Heart left ventricle (tissue), 16 donors: ENCODE measurements around the gene C21orf91. TPM values are rescaled to one million over a fixed set of nuclear protein-coding genes. Genes with fewer than 3 reads are reported as not detected.
A peak's percentile ranks its signal among the peaks of the same experiment; 100 is the strongest.

Source experiments
- ATAC-seq, 4 donors: fragments of 200-7000 bp; cut with Tn5 transposase; one replicate each; pipeline ENCODE4 v1.9.1; 2020 to 2022; ENCODE audit warnings: moderate library complexity in 4 of 4, mild to moderate bottlenecking in 3 of 4, moderate number of reproducible peaks in 1 of 4
- DNase-seq, 5 donors: peaks; one replicate each; pipeline ENCODE4 v3.0.0-alpha.2; 2020
- H3K27ac ChIP-seq, 12 donors: fragments of 200-600 bp; sonication (generic) in 4 of 12; one replicate each; pipeline versions ENCODE4 v1.5.0 to v1.8.0; 2016 to 2022; ENCODE audit warnings: mild to moderate bottlenecking in 2 of 12
- H3K27me3 ChIP-seq, 9 donors: fragments of 200-600 bp; sonication (generic) in 2 of 9; one replicate each; pipeline versions ENCODE4 v1.5.1 to v1.8.0; 2016 to 2022; ENCODE audit warnings: mild to moderate bottlenecking in 3 of 9
- H3K36me3 ChIP-seq, 9 donors: fragments of 200-600 bp; sonication (generic) in 2 of 9; one replicate each; pipeline versions ENCODE4 v1.5.0 to v1.8.0; 2018 to 2022; ENCODE audit warnings: mild to moderate bottlenecking in 2 of 9
- H3K4me1 ChIP-seq, 12 donors: fragments of 200-600 bp; sonication (generic) in 4 of 12; one replicate each; pipeline versions ENCODE4 v1.5.0 to v1.8.0; 2016 to 2022; ENCODE audit warnings: mild to moderate bottlenecking in 3 of 12
- H3K4me3 ChIP-seq, 12 donors: fragments of 200-600 bp; sonication (generic) in 4 of 12; one replicate each; pipeline versions ENCODE4 v1.5.0 to v1.8.0; 2017 to 2022; ENCODE audit warnings: mild to moderate bottlenecking in 9 of 12, moderate library complexity in 4 of 12
- H3K9me3 ChIP-seq, 12 donors: fragments of 200-600 bp; sonication (generic) in 4 of 12; one replicate each; pipeline versions ENCODE4 v1.5.0 to v1.8.0; 2016 to 2022; ENCODE audit warnings: mild to moderate bottlenecking in 1 of 12
- POLR2A ChIP-seq, 2 donors: fragments of 450-650 bp; IDR thresholded peaks; one replicate each; pipeline ENCODE4 v1.6.1; 2017; ENCODE audit warnings: antibody characterized with exemption in 2 of 2, mild to moderate bottlenecking in 2 of 2, moderate library complexity in 2 of 2
- WGBS, 4 donors: extraction: QIAGEN DNeasy Blood & Tissue Kit in 2 of 4; methylation state at CpG; one replicate each; pipeline versions ENCODE4 v1.1.5 to v1.1.7; 2013 to 2018; 5-methylcytosine and 5-hydroxymethylcytosine counted together
- intact Hi-C, 10 donors: fragments of 100-400 bp; cut with DNase I; formaldehyde crosslinking; loops; one replicate each; pipeline versions ENCODE4 v1.11.1 to v1.14.2; 2022
- polyA plus RNA-seq, 2 donors: library from polyadenylated mRNA; stranded (reverse); fragments of 200-250 nt; gene quantifications; one replicate each; pipeline ENCODE4 v1.2.3, GENCODE V29; 2013
- total RNA-seq, 9 donors: library from RNA; depleted of rRNA in 2 of 9; stranded (reverse); fragments of >200 nt in 2 of 9; fragmentation: NEBNext Ultra II Directional in 3 of 9; extraction: Animal tissue kit (Norgen Biotek cat#: 25700) in 3 of 9; gene quantifications; one replicate each; pipeline versions ENCODE4 v1.1.0 to v1.2.4, GENCODE V29; 2016 to 2023
- TF ChIP-seq, protein P1 (sequence below), 12 donors: fragments of 200-600 bp; sonication (generic) in 4 of 12; IDR thresholded peaks; one replicate each; pipeline versions ENCODE4 v1.5.0 to v1.8.0; 2018 to 2022; ENCODE audit warnings: antibody characterized with exemption in 12 of 12, mild to moderate bottlenecking in 5 of 12
- donor health status: ischemic (EF 13 %, LVEDD 7.1; RV severe dilation, severe dysfunction).
- donor health status: healthy with polysubstance abuse.
- donor health status: DM: no; HTN: yes; CAD: no.
- donor health status: DM: no; HTN: no; CAD: no.
- donor health status: ischemic (EF 25% LVEDD 6.9; RV normal size, moderate dysfunction).
- donor health status: ischemic (EF 25% LVEDD 5.7; RV mildly dilated, moderate dysfunction).
- donor health status: healthy.
- donor health status: DM: yes; HTN: yes; CAD: no.
- donor health status: ischemic (EF 35%, LVEDD 5.7; RV mildly dilated, moderate dysfunction).
- donor health status: nonischemic (EF 11% LVEDD 7.7; RV severe dilation, severe dysfunction).
- donor health status: DM: yes; HTN: yes; CAD: no.
- donor health status: PGD.
- donor health status: ischemic (EF 29% LVEDD 5.4; RV normal size, mild dysfunction).
- donor health status: nonischemic (EF 23%, LVEDD 6.1; RV moderate dilation, normal function).

C21orf91 gene
- total and polyA plus RNA-seq, 11 donors, result 2.2 to 21.2 (median 9.3) TPM

DNA sequence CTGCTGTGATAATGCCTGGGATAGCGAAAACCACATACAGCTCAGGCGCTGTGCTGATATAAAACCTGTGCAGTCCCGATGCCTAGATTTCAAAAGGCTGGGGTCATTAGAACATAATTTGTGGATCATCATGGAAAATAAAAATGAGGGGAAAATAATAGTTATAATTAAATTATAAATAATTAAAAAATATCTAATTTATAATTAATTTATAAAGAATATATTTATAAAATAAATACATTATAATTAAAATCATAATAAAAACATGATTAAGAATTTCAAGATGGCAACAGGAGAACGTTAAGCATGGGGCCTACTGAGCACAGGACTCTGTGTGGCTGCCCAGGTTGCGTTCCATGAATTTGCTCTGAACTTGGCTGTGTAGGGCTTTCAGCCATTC, 53.9 kb downstream of the C21orf91 start:
- TF ChIP-seq POLR2A (IDR thresholded peaks at IDR 0.05), result no peak
- TF ChIP-seq, protein P1, sequence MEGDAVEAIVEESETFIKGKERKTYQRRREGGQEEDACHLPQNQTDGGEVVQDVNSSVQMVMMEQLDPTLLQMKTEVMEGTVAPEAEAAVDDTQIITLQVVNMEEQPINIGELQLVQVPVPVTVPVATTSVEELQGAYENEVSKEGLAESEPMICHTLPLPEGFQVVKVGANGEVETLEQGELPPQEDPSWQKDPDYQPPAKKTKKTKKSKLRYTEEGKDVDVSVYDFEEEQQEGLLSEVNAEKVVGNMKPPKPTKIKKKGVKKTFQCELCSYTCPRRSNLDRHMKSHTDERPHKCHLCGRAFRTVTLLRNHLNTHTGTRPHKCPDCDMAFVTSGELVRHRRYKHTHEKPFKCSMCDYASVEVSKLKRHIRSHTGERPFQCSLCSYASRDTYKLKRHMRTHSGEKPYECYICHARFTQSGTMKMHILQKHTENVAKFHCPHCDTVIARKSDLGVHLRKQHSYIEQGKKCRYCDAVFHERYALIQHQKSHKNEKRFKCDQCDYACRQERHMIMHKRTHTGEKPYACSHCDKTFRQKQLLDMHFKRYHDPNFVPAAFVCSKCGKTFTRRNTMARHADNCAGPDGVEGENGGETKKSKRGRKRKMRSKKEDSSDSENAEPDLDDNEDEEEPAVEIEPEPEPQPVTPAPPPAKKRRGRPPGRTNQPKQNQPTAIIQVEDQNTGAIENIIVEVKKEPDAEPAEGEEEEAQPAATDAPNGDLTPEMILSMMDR (IDR thresholded peaks at IDR 0.05), result no peak
- 93 to 96% (median 94%) methylated on average over 5 of the region's 5 CpGs for WGBS, 4 donors

DNA sequence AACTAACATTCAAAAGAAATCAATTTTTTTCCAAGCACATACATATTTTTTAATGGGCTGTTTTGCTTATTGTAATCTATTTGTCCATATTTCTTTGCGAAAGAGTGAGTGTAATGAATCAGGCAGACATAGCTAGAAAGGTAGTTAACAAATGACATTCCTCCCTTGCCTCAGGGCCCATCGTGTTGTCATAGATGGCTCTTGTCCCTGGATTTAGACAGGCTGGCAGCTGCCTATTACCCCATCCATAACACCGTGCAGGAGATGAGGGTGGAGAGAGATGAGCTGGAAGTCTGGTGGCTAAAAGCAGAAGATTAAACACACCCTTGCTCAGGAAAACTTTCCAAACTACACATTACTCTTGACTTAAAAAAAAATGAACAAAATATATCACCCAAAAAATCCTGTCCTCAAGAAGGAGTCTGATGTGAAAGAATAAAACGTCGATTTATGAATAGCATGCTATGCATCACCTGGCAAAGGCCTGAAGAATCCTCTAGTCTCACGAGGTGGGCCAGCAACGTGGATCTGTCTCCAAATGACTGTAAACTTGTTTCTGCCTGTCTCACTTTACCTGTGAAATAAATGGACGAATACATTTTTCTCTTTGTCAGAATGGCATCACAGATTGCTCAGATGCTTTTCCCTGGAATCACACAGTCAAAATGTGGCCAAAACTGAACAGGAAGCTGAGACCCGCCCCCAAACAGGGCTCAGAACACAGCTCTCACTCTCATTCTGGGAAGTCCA, 55.7 kb downstream of the C21orf91 start:
- no peaks in the 10 kb centered on the region for H3K36me3 ChIP-seq
- H3K27ac ChIP-seq, result no peak overlapping the region
- peaks cover 0 to 4% (median 0%) of the 10 kb centered on the region in 12 donors for H3K9me3 ChIP-seq
- no peak overlapping the region for H3K4me3 ChIP-seq
- no peak for ATAC-seq
- no peak for TF ChIP-seq POLR2A (IDR thresholded peaks at IDR 0.05)
- TF ChIP-seq, protein P1 (IDR thresholded peaks at IDR 0.05), result no peak
- 84 to 90% (median 89%) methylated on average over 9 of the region's 9 CpGs for WGBS, 4 donors
- H3K4me1 ChIP-seq, result peaks cover 0 to 10% (median 0%) of the 10 kb centered on the region in 12 donors
- no peaks in the 10 kb centered on the region for H3K27me3 ChIP-seq
- no peak for DNase-seq
- intact Hi-C loops, result no loop called here

More for the DNA sequence above, 53.9 kb downstream of the C21orf91 start:
- ATAC-seq (no peak), DNase-seq (no peak)
- H3K27me3 ChIP-seq, result no peaks in the 10 kb centered on the region
- no peak overlapping the region for H3K27ac ChIP-seq
- H3K4me1 ChIP-seq, result no peaks in the 10 kb centered on the region
- intact Hi-C loops, result no loop called here
- no peaks in the 10 kb centered on the region for H3K36me3 ChIP-seq
- H3K9me3 ChIP-seq, result peaks cover 0 to 4% (median 0%) of the 10 kb centered on the region in 12 donors
- H3K4me3 ChIP-seq, result no peak overlapping the region

DNA sequence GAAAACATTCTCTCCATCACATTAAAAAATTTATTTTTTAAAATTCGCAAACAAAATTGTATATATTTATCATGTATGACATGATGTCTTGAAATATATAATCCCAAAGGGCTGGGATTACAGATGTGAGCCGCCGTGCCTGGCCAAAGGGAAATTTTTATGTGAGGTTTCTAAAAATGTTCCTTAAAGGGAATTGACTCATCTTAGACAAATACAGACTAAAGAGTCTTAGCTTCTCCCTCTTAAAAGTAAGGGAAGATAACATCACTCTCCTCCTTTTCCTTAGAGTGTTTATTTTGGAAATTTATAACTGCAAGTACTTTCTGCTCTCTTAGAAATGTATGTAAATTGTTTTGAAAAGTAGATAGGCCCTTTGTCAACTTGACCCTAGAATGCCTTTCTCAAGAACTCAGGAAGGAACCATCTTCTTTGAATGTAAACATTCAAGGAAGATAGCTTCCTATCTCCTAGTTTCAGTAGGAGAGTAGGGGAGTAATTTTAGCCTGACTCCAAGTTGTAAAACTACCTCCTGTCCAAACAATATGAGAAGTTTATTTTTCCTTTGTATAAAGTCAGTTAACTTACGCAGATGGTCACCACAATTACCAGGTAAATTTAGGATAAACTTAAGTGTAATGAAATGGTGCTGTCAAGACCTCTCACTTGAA, 59.5 kb downstream of the C21orf91 start:
- H3K4me1 ChIP-seq, result peaks cover 0 to 10% (median 0%) of the 10 kb centered on the region in 12 donors
- no peak overlapping the region for H3K4me3 ChIP-seq
- intact Hi-C loops, result no loop called here
- TF ChIP-seq, protein P1 (IDR thresholded peaks at IDR 0.05), result no peak
- TF ChIP-seq POLR2A (IDR thresholded peaks at IDR 0.05), result no peak
- no peaks in the 10 kb centered on the region for H3K36me3 ChIP-seq
- H3K27ac ChIP-seq, result no peak overlapping the region
- H3K27me3 ChIP-seq, result no peaks in the 10 kb centered on the region
- DNase-seq (no peak), ATAC-seq (peak in 1 of 4 donors; percentile 34)
- WGBS, 4 donors, result 60 to 78% (median 65%) methylated on average over 4 of the region's 4 CpGs
- peaks cover 0 to 4% (median 0%) of the 10 kb centered on the region in 12 donors for H3K9me3 ChIP-seq

DNA sequence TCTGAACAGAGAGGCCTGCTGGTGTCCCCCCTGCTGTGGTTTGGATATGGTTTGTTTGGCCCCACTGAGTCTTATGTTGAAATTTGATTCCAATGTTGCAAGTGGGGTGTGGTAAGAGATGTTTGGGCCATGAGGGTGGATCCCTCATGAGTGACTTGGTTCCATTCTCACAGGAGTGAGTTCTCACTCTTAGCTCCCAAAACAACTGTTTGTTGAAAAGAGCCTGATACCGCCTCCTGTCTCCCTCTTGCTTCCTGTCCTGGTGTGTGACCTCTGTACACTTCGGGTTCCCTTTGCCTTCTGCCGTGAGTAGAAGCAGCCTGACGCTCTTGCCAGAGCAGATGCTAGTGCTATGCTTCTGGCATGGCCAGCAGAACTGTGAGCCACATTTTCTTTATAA, 60.5 kb downstream of the C21orf91 start:
- ATAC-seq (peak in 3 of 4 donors; percentile 16 to 66 (median 61)), DNase-seq (no peak)
- H3K4me1 ChIP-seq, result peaks cover 0 to 10% (median 0%) of the 10 kb centered on the region in 12 donors
- WGBS, 4 donors, result 57 to 68% (median 64%) methylated on average over 4 of the region's 4 CpGs
- H3K36me3 ChIP-seq, result no peaks in the 10 kb centered on the region
- no peak overlapping the region for H3K4me3 ChIP-seq
- H3K27ac ChIP-seq, result no peak overlapping the region
- H3K27me3 ChIP-seq, result no peaks in the 10 kb centered on the region
- no peaks in the 10 kb centered on the region for H3K9me3 ChIP-seq
- TF ChIP-seq POLR2A (IDR thresholded peaks at IDR 0.05), result no peak
- TF ChIP-seq, protein P1 (IDR thresholded peaks at IDR 0.05), result no peak
- intact Hi-C loops, result no loop called here
